GM12865 (cell line): ENCODE data around the gene PSMD7.

ENCODE experiments used
- DNase-seq: peaks from one replicate; pipeline ENCODE4 v3.0.0; 2010; ENCODE audit warnings: low read depth
- H3K4me3 ChIP-seq: 2 replicates; pipeline ENCODE4 v1.5.1; 2011; ENCODE audit warnings: mild to moderate bottlenecking, low read depth, low read length, control low read depth
- TF ChIP-seq, protein P1 (sequence below): IDR thresholded peaks from 2 replicates; pipeline ENCODE4 v1.5.1; 2011; ENCODE audit warnings: low read length, control low read depth, low read depth, inconsistent platforms; ENCODE audit not compliant: insufficient read depth; ENCODE audit errors: missing control alignments

PSMD7 gene

DNA sequence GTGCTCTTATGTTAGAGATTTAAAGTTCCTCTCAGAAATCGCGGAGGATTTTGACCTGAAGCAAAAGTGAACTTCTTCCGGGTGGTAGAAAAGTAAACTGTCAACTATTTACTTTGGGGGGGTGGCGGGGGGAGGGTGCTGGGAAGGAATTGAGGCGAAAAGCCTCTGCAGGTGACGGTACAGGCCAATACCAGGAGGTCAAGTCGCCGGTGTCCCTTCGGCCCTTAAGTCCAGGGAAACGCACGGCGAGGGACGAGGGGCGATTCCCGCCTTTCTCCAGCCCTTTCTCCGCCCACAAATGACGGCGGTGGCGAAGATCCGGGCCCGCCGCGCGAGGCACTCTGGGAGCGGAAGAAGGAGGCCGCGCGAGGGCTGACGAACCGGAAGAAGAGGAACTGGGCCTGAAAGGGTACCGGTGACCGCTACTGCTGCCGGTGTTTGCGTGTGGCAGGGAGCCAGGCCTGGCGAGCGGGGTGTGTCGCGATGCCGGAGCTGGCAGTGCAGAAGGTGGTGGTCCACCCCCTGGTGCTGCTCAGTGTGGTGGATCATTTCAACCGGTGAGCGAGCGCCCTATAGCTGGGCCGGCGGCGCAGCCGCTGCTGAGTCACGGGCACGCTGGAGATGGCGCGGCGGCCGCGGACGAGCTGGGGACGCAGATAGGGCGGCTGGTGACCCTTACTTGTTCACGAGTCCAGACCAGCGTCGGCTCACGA is at the start of gene PSMD7:
Gene PSMD7 (plus strand): TSS at position 383 of the 713 bp plus-strand sequence. CDS start 101 bp downstream, at position 484.
- TF ChIP-seq, protein P1, sequence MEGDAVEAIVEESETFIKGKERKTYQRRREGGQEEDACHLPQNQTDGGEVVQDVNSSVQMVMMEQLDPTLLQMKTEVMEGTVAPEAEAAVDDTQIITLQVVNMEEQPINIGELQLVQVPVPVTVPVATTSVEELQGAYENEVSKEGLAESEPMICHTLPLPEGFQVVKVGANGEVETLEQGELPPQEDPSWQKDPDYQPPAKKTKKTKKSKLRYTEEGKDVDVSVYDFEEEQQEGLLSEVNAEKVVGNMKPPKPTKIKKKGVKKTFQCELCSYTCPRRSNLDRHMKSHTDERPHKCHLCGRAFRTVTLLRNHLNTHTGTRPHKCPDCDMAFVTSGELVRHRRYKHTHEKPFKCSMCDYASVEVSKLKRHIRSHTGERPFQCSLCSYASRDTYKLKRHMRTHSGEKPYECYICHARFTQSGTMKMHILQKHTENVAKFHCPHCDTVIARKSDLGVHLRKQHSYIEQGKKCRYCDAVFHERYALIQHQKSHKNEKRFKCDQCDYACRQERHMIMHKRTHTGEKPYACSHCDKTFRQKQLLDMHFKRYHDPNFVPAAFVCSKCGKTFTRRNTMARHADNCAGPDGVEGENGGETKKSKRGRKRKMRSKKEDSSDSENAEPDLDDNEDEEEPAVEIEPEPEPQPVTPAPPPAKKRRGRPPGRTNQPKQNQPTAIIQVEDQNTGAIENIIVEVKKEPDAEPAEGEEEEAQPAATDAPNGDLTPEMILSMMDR: no peak
- peak; percentile 93 for DNase-seq
- peak within 1 kb of the TSS; percentile 99 for H3K4me3 ChIP-seq

DNA sequence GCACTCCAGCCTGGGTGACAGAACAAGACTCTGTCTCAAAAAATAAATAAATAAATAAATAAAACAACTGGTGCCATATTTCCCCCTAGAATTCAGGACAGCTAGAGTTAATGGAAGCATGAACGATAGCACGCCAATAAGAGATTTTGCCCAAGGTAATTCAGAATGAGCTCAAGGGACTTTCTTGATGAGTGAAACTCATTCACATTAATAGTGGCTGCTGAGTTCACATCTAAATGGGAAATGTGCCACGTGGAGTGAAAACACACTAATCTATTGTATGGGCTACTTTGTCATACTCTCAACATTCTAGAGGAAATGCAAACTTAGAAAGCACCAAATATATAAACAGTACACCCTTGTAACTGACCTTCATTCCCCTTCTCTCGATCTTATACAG is 47.4 kb upstream of the PSMD7 start:
- peak; percentile 10 for DNase-seq
- no peak overlapping the region for H3K4me3 ChIP-seq
- TF ChIP-seq, protein P1: no peak

DNA sequence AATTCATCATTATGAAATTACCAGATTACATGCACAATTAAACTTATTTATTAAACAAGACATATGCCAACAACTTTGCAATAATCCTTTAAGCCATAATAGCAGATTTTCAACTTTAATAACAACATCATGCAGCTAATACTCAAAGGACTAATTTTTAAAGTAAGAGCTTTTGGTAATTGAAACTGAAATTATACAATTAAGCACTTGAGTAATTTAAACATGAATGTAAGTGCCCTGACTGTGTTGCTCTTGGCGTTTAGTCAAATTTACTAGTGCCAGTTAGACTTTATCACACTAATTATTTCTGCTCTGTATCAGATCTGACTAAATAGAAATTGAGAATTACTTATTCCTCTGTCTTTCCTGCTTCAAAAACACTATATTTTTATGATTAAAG is 46.8 kb upstream of the PSMD7 start:
- TF ChIP-seq, protein P1: no peak
- no peak overlapping the region for H3K4me3 ChIP-seq
- no peak for DNase-seq

DNA sequence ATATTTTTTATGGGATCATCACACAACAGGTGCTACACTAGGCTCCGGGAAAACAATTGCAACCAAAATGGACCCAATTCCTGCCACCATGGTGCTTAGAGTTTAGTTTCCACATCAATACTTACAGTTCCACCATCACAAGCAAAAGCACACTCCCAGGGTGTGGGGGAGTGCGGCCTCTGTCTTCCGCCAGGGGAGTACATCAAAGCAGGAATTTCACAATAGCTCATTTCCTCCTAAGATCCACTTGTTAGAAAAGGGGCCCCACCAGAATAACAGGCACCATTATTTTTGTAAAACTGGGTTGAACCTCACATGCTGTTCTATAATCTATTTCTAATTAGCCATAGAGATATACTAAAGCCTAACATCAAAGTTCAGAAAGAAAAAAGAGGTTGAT is 44.3 kb upstream of the PSMD7 start:
- H3K4me3 ChIP-seq: no peak overlapping the region
- no peak for DNase-seq
- TF ChIP-seq, protein P1: no peak

DNA sequence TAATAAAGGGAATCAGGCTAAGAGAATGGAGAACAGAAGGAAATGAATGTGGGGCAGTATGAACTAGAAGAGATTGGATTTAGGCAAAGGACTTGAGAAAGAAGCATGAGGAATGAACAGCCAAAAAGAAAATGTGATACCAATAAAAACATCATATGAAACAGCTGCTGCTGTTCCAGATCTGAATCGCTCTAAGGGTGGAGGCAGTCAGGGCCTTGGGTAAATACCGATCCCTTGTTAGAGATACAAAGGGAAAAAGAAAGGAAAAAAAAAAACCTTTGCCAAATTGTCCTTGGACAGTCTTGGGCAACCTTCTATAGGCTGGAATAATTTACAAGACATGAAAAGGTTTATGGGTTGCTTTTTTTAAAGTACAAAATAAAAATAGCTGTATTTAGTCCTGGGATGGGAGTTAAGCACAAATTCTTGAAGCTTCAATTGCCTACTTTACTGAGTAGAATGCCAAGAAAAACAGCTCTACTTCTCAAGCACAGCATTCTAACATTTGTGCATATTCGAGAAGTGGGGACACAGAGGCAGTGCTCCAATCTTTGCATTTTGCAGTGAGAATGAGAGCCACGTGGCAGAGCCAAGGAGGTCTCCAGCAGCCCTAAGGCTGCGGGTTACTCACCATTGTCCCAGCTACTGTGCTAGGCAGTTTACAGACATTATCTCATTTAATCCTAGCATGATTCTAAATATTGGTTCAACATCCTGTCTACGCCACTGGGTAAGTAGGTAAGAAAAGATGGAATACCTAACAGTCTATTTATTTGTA is 43.3 kb upstream of the PSMD7 start:
- no peak overlapping the region for H3K4me3 ChIP-seq
- TF ChIP-seq, protein P1: no peak
- no peak for DNase-seq

DNA sequence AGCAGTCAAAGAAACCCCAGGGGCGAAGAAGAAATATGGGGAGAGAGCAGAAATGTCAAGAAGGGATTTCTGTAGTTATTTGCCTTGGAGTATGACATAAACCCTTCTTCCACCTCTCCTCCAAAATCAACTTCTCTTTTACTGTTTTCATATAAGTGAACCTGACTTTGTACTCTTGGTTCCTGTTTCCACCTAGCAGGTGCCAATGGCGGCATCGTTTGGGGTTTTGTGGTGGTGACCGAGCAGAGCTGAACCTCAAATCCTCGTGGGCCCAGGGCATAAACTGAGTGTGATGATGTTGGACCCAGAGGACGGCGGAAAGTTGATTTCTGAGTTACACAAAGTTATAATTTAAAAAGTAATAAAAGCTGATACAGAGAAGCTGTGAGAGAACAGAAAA is 39.6 kb upstream of the PSMD7 start:
- H3K4me3 ChIP-seq: no peak overlapping the region
- peak; percentile 20 for DNase-seq
- TF ChIP-seq, protein P1: no peak

DNA sequence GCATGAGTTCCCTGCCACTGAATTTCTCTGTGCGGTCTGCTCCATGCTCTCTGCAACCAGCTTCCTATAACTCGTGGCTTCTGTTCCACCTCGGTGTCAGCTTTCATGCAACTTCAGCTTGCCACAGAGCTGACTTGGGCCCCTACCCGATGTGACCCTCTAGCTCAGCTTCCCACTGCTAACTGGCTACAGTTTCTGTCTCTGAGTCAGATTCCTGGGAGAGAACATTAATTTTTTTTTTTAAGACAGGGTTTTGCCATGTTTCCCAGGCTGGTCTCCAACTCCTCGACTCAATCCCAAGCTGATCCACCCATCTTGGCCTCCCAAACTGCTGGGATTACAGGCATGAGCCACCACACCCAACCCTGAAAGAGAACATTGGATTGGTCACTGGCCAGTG is 35.5 kb upstream of the PSMD7 start:
- TF ChIP-seq, protein P1: no peak
- DNase-seq: no peak
- H3K4me3 ChIP-seq: no peak overlapping the region
